Esophagus muscularis mucosa (tissue), 3 donors: ENCODE results near the gene MARVELD1.

Source experiments
- CTCF ChIP-seq, 3 experiments: fragments of 200-600 bp in 2 of 3; fragments of 450-650 bp in 1 of 3; sonication (generic) in 2 of 3; IDR thresholded peaks; one replicate each; pipeline ENCODE4 v1.5.1; 2017 to 2019; ENCODE audit warnings: antibody characterized with exemption in 3 of 3, mild to moderate bottlenecking in 2 of 3, moderate library complexity in 1 of 3
- EP300 ChIP-seq: sonication (generic); formaldehyde crosslinking; IDR thresholded peaks from one replicate; pipeline ENCODE4 v1.6.1; 2017; ENCODE audit warnings: antibody characterized with exemption

- TF ChIP-seq CTCF (IDR thresholded peaks at IDR 0.05) (no peak), EP300 (no peak)
Observed at GRCh38 chr10:97711640-97712572, 1.6 kb upstream of the MARVELD1 start.
